RKO (cell line): ENCODE measurements around the gene HSPBAP1.
"Not testable (repeated sequence)": the region's sequence is repeated elsewhere in the genome, so short reads cannot be mapped to it uniquely, and the experiment has no call there.

Source experiments
- DNase-seq: peaks from one replicate; pipeline ENCODE4 v3.0.0-alpha.2; 2016; ENCODE audit warnings: low spot score

Gene HSPBAP1

GRCh38 chr3:122739172-122739571 is 54.5 kb downstream of the HSPBAP1 start:
- no peak for DNase-seq

GRCh38 chr3:122732682-122733525 is 60.7 kb downstream of the HSPBAP1 start:
- DNase-seq, result not testable (repeated sequence)

GRCh38 chr3:122730240-122730639 is 63.4 kb downstream of the HSPBAP1 start:
- DNase-seq, result no peak

- no peak for DNase-seq
These were observed 64.7 kb downstream of the HSPBAP1 start for GRCh38 chr3:122728756-122729514.

GRCh38 chr3:122728186-122728585 is 65.4 kb downstream of the HSPBAP1 start:
- no peak for DNase-seq

- DNase-seq, result no peak
These were observed 65.9 kb downstream of the HSPBAP1 start for GRCh38 chr3:122727766-122728165.

GRCh38 chr3:122727294-122727693 is 66.3 kb downstream of the HSPBAP1 start:
- DNase-seq, result no peak

GRCh38 chr3:122725106-122725505 is 68.5 kb downstream of the HSPBAP1 start:
- DNase-seq, result no peak

- DNase-seq, result no peak
These were observed 74.2 kb downstream of the HSPBAP1 start for GRCh38 chr3:122719273-122719921.

- DNase-seq, result no peak
These were observed 77.0 kb downstream of the HSPBAP1 start for GRCh38 chr3:122716667-122717066.

GRCh38 chr3:122714273-122714672 is 79.4 kb downstream of the HSPBAP1 start:
- DNase-seq, result no peak

GRCh38 chr3:122710616-122711251 is 82.9 kb downstream of the HSPBAP1 start:
- not testable (repeated sequence) for DNase-seq

GRCh38 chr3:122705379-122705778 is 88.3 kb downstream of the HSPBAP1 start:
- no peak for DNase-seq

GRCh38 chr3:122700193-122700592 is 93.4 kb downstream of the HSPBAP1 start:
- no peak for DNase-seq

- no peak for DNase-seq
These were observed 95.5 kb downstream of the HSPBAP1 start for GRCh38 chr3:122697952-122698620.

GRCh38 chr3:122695927-122696561 is 97.6 kb downstream of the HSPBAP1 start:
- no peak for DNase-seq

- DNase-seq, result no peak
These were observed 98.7 kb downstream of the HSPBAP1 start for GRCh38 chr3:122694966-122695365.

GRCh38 chr3:122692674-122693073 is 101.0 kb downstream of the HSPBAP1 start:
- no peak for DNase-seq

GRCh38 chr3:122691195-122691594 is 102.4 kb downstream of the HSPBAP1 start:
- DNase-seq, result peak; percentile 63

- DNase-seq, result no peak
These were observed 103.5 kb downstream of the HSPBAP1 start for GRCh38 chr3:122690096-122690495.
